A673 (cell line): ENCODE data around the gene EVA1C.

Experiments
- CTCF ChIP-seq: fragments of 300-800, 200-600 bp; sonication (generic); conservative IDR thresholded peaks from 2 replicates; pipeline ENCODE4 v1.5.1; 2017; ENCODE audit warnings: low read depth, mild to moderate bottlenecking, antibody characterized with exemption, low read length, moderate library complexity, mixed read lengths
- EZH2 ChIP-seq: fragments of 200-600 bp; sonication (generic); IDR thresholded peaks from 2 replicates; pipeline ENCODE4 v1.6.1; 2017; ENCODE audit warnings: borderline replicate concordance, low read depth, mild to moderate bottlenecking, mixed read lengths, antibody characterized with exemption, low read length; ENCODE audit not compliant: poor library complexity, severe bottlenecking

GRCh38 chr21:32515874-32516273, 103.4 kb downstream of the EVA1C start:
- TF ChIP-seq CTCF (no peak), EZH2 (no peak)
